ENCODE measurements around the gene HPCA. TPM values are rescaled to one million over a fixed set of nuclear protein-coding genes. Genes with fewer than 3 reads are reported as not detected.

The HPCA gene
- total and polyA plus RNA-seq, 2 of the 4 experiments (the other 2 are of a cell fraction) = 0.22 TPM; not detected in 1

GRCh38 chr1:32891241-32891570 is 4.9 kb downstream of the HPCA start:
- no peak overlapping the region for H2BK15ac ChIP-seq (ENCODE audit: low read depth, low read length)
- H4K91ac ChIP-seq (ENCODE audit: insufficient read depth, low read depth, low read length) = no peak overlapping the region
- no CpG with 5 or more reads among the region's 1 CpG for WGBS, 2 experiments (ENCODE audit: extremely low coverage in 2 of 2, insufficient read length in 1 of 2)
- DNase-seq (no peak), ATAC-seq (ENCODE audit: low read depth) (no peak)
- H3K79me1 ChIP-seq (ENCODE audit: low read depth in 1 of 2, low read length in 2 of 2) = no peaks in the 10 kb centered on the region
- no peak overlapping the region for H3K27ac ChIP-seq (ENCODE audit: insufficient read depth, low read length)
- in situ Hi-C loops (cut with MboI; ENCODE audit: low sequenced_read_pairs) (no loop called here), intact Hi-C loops (cut with micrococcal nuclease) (no loop called here), dilution Hi-C loops (cut with HindIII; ENCODE audit: low sequenced_read_pairs, unreplicated experiment) (no loop called here)
- no peak overlapping the region for H4K8ac ChIP-seq (ENCODE audit: low read depth in 2 of 2, low read length in 2 of 2)
- CTCF ChIA-PET = interaction anchor here (1.6 kb wide), 1 partner anchor 15 kb away, joined by 4 read pairs; no protein-coding TSS in a partner anchor
- no peak overlapping the region for H2AK9ac ChIP-seq (replicated peaks; ENCODE audit: low read depth, low read length, poor library complexity)
- H2AK5ac ChIP-seq (ENCODE audit: low read depth, low read length) = no peak overlapping the region
- no peaks in the 10 kb centered on the region; the same call in 1 of the 2 replicates for H3K4me1 ChIP-seq (ENCODE audit: control insufficient read depth, insufficient read depth, low read length)
- peaks cover 2% of the 10 kb centered on the region; the same call in 1 of the 2 replicates for H3K9me3 ChIP-seq (ENCODE audit: control insufficient read depth, insufficient read depth, low read length)
- H3K56ac ChIP-seq (ENCODE audit: extremely low read depth, insufficient read depth, low read length) = no peak overlapping the region
- no peak overlapping the region for H4K5ac ChIP-seq (ENCODE audit: low read depth, low read length)
- H2BK120ac ChIP-seq (ENCODE audit: low read depth, low read length) = no peak overlapping the region
- H3K9me1 ChIP-seq (ENCODE audit: insufficient read depth, low read length) = peaks cover 4% of the 10 kb centered on the region; the same call in 1 of the 2 replicates
- no peak overlapping the region; the same call in 1 of the 2 replicates for H3K23ac ChIP-seq (ENCODE audit: low read depth, low read length)
- TF ChIP-seq MAFK (IDR thresholded peaks at IDR 0.05; ENCODE audit: low read depth, low read length) (no peak), MXI1 (IDR thresholded peaks at IDR 0.05; ENCODE audit: borderline replicate concordance, low read depth, low read length) (no peak), POLR2A (IDR thresholded peaks at IDR 0.05; ENCODE audit: low read depth, low read length) (no peak), RCOR1 (IDR thresholded peaks at IDR 0.05; ENCODE audit: insufficient replicate concordance, low read length) (no peak)
- no peak overlapping the region for H3K14ac ChIP-seq (replicated peaks; ENCODE audit: low read depth, low read length)
- no peaks in the 10 kb centered on the region; the same call in 1 of the 2 replicates for H3K36me3 ChIP-seq (ENCODE audit: control insufficient read depth, insufficient read depth, low read length)
- no peak overlapping the region for H3K4me3 ChIP-seq (ENCODE audit: insufficient read depth, low read depth, low read length)
- peaks cover 3% of the 10 kb centered on the region; the same call in 1 of the 2 replicates for H4K20me1 ChIP-seq (ENCODE audit: insufficient read depth, low read length)
- H2BK20ac ChIP-seq (ENCODE audit: low read depth, low read length) = no peak overlapping the region
- no peak overlapping the region for H3K4ac ChIP-seq (ENCODE audit: low read depth, low read length)
- no peak overlapping the region for H3K18ac ChIP-seq (ENCODE audit: low read depth, low read length)
- H3K27me3 ChIP-seq (ENCODE audit: control insufficient read depth, insufficient read depth, low read length) = peaks cover 45% of the 10 kb centered on the region
- H3K9ac ChIP-seq (ENCODE audit: low read depth, low read length) = no peak overlapping the region
- BruUV-seq (replicated peaks) = no TSS peak
- no peak overlapping the region for H2AFZ ChIP-seq (replicated peaks; ENCODE audit: low read length, poor library complexity)
- POLR2A ChIA-PET (ENCODE audit: unreplicated experiment) = no interaction called here
- H3K4me2 ChIP-seq (ENCODE audit: low read depth, low read length) = no peak overlapping the region
- no peak overlapping the region for H2BK5ac ChIP-seq (ENCODE audit: low read depth, low read length, poor library complexity, severe bottlenecking)

Measured in IMR-90 (cell line).